GM19452 (cell line): ENCODE results near the gene YLPM1.
A peak's percentile ranks its signal among the peaks of the same experiment; 100 is the strongest.

Experiments used
- ATAC-seq: cut with Tn5 transposase; IDR thresholded peaks from one replicate; pipeline ENCODE4 v1.9.1; 2021; ENCODE audit not compliant: unreplicated experiment

The YLPM1 gene

GRCh38 chr14:74836251-74836960 is 73.3 kb downstream of the YLPM1 start:
- ATAC-seq: no peak

DNA sequence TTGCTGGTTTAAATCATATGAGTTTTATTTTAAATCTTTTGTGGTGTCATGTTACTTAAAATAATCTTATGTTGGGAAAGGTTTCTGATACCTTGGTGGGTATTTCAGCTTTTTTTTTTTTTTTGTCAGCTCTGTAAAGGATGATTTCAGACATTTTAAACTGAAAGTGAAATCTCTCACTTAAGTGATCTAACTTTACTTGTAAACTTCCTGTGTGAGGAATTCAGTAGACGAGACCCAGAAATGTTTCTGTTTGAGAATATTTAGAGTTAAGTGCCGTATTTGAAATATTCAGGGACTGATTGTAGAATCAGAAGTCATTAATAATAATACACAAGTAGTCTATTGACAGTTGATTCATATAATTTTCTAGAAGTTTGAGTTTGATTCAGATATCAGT is 75.0 kb downstream of the YLPM1 start:
- ATAC-seq: no peak

DNA sequence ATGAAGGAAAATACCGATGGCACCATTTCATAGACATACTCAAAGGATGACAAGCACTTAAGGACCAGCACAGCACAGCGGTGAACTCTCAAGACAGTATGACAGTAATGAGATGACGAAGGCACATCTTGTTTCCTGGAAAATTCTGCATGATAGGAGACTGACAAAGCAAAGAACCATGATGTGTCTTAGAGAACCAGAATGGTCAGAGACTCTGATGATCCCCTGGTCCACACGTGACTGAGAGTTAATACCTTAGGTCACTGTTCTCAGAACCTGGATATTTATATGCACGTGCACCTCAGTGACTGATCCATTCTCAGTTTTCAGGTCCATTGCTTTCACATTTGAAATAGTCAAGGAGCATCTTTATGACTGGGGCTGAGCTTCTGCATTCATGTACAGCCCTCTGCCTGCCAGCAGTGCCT is 77.5 kb downstream of the YLPM1 start:
- ATAC-seq: no peak

DNA sequence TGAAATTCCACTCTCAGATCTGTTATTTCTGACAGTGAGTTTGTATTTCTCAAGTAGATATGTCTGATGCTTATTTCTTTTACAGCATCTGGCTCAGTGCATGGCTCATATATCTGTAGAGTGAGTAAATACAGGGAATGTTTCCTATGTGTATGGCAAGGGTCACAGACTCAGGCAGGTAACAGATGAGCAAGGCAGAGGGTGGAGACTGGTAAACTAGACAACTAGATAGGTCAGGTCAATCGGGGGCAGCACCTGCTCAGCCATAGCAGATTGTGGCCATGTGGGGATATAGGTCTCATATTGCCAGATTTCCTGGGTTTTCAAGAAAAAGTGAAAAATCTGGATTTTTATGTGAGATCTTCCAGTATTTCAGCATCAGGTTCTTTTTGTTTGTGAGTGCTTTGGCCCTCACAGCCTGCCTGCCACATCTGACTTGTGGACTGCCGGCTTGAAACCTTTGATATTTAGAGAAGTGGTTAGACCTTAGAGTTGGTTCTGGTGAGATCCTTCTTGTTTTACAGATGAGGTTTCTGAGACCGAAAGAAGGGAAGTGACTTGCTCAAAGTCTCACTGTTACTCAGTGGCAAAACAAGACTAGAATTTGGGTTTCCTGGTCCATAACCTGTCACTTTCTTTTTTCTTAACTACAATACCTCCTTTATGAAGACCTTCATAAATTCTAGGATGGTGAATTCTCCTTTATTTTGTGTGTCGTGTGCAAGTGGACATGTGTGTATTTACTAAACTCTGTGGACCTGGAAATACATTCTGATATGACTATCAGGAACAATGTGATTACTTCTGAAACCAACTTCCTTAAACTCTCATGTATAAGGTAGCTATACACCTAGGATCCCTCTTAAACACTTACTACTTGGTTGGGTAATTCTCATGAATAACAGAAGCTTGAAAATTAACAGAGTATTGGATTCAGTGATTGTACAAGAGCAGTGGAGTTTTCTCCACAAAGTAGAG is 78.4 kb downstream of the YLPM1 start:
- peak; percentile 80 for ATAC-seq

DNA sequence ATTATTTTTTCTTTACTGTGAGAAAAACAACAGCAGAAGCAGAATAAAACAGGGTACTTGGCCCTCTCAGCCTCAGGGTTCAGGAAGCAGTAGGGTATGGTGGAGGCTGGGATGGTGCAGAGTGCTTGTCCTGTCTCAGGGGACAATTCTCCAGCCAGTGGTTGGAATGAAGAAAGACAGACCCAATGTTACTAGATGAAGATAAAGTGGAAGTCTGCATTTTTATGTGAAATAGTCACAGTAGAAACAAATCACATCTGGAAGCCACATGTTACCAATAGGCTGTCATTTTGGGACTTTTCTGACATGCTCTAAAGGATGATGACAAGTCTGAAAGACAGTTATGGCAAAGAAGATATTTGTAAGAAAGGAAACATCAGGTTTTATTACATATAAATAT is 80.5 kb downstream of the YLPM1 start:
- no peak for ATAC-seq

- no peak for ATAC-seq
Observed at GRCh38 chr14:74846168-74846567, 83.1 kb downstream of the YLPM1 start.

DNA sequence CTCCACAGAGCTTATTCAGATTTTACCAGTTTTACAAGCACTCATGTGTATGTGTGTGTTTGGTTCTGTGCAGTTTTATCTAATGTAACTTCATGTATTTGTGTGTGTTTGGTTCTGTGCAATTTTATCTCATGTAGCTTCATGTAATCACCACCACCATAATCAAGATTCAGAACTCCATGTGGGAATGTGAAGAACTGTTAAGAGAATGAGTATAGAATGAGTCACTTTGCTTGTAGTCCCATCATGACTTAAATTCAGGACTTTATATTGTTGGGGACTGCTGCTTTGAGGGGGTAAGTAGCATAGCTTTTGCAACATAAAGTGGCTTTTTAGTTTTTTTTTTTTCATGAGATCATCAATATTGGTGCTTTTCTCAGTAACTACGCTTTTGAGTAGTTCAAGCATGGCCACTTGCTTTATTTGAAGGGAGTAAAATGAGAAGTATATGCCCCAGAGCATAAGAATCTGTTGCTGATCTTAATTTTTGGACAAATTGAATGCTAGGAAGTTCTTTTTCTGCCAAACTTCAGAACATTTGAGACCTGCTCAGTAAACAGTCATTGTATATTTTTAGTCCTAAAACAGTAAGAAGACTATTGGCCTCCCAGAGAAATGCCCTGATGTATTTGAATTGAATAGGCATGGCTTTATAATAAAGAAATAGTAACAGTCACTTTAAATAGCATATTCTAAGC is 84.0 kb downstream of the YLPM1 start:
- no peak for ATAC-seq

GRCh38 chr14:74848768-74849167 is 85.7 kb downstream of the YLPM1 start:
- no peak for ATAC-seq

GRCh38 chr14:74852922-74853530 is 89.9 kb downstream of the YLPM1 start:
- ATAC-seq: no peak

GRCh38 chr14:74853581-74853980 is 90.5 kb downstream of the YLPM1 start:
- no peak for ATAC-seq

DNA sequence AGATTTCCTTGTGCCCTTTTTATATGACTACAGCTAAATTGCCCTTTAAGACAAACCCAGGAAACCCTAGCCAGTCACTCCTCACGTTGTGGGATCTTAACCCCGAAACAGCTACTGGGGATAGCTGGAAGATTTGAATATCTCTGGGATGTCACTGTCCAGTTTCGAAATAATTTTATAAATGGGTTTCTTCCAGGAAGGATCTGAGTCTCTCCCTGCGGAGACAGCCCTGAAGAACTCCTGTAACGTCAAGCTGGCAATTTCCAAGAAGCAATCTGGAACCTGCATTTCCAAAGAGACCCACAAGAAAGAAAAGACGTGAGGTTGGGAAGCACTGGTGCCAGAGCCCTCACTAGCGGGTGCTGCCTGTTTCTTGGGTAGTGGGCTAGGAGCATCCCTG is 91.9 kb downstream of the YLPM1 start:
- ATAC-seq: no peak

GRCh38 chr14:74855945-74856344 is 92.8 kb downstream of the YLPM1 start:
- no peak for ATAC-seq

- no peak for ATAC-seq
Observed at GRCh38 chr14:74856366-74856765, 93.2 kb downstream of the YLPM1 start.

- no peak for ATAC-seq
Observed at GRCh38 chr14:74858022-74858421, 94.9 kb downstream of the YLPM1 start.

DNA sequence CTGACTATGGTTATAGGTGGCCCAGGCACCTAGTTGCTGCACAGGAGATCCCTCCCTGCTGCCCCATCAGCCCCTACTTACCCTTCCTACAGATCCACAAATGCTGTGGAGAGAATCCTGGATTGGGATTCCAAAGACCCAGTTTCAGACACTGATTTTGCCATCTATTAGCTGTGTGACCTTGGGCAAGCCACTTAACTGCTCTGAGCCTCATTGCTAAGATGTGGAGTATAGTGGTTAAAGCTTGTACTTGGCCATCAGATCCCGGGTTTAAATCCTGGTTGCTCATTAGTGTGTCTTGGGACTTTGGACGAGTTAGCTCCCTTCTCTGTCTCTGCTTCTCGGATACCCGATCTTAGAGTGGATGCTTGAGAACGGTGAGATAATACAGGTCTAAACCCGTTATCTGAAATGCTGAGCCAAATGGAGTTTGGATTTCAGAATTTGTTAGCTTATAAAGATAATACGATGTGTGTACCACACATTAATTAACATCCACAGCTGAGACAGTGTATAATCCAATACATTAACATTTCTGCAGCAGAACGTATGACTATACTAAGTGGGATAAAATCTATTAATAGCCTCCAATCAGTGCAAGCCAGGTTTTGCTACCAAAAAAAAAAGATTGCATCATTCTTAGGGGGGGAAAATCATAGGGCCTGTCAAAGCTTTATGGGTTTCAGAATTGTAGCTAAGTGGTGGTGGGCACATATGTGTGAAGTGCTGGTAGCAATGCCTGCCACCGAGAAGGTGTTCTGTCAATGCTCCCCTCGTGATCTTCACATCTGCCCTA is 96.8 kb downstream of the YLPM1 start:
- no peak for ATAC-seq

DNA sequence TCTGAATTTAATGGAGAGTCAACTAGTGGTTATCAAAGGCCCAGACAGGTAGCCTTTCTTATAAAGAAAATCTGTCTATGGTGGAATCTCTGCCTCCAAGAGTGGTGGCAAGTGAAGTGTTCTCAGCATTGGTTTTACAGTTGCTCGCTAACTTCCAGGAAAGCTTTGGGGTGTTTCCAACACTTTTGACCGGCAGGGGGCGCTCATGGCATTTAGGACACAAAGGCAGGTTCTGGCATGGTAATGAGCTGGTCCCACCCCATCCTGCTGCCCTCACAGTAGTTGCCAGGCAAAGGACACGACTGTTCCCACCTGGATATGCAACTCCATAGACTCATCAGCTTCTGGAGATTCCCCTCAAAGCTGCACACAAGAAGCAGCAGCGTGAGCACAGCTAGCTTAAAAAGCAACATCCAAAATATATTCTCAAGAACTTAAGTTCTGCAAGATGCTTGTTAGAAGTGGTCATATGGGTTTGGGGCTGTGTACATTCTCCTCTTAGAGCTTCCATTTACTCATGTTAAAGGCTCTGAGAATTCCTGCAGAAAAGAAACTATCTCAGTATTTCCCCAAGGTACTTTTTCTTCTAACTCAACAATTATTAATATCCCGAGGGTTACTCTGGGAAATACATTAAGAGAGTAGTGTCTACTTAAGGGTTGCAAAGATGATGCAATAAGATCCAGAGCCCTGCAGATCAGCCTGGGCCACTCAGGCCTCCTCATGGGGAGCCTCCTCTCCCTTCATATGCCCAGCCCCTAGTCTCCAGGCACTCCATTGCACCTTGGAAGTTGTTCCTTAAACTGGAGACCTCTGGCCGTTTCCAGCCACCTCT is 98.0 kb downstream of the YLPM1 start:
- no peak for ATAC-seq

- no peak for ATAC-seq
Observed at GRCh38 chr14:74861734-74862090, 98.6 kb downstream of the YLPM1 start.

DNA sequence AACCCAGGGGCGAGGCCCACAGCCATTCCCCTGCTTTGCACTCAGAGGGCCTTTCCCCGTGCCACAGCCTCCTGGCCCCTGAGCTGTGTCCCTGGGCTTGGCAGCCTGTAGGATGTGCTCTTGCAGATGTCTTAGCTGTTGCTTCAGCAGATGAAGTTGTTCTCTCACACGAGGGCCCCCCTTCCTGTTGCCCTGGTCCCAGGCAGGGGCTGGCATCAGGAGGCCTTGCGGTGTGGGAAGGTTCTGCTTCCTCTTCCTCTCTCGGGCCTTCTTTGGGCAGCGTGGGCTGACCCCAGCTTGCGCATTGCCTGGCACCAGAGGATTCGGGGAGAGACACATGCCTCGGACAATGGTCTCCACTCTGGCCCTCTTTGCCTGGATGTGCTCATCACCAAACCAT is 100.2 kb downstream of the YLPM1 start:
- no peak for ATAC-seq

- ATAC-seq: no peak
Observed at GRCh38 chr14:74864198-74864597, 101.1 kb downstream of the YLPM1 start.

DNA sequence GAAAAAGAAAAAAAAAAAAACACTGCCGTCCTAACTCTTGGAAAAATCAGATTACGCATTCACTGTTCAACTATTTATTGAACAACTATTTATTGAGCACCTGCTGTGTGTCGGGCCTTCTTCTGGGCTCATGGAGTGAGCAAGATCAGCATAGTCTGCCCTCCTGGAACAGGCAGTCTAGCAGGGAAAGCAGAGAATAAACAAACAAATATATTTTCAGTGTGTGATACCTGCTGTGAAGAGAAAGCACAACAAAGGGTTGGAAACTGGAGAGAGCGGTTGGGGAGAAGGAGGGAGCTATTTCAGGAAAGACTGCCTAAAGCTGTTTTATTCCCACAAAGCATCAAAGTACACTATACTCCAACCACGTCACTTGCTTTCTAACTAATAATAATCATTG is 102.0 kb downstream of the YLPM1 start:
- ATAC-seq: no peak
